Right atrium auricular region (tissue), 2 donors: ENCODE data around the gene AGAP1. TPM values are rescaled to one million over a fixed set of nuclear protein-coding genes. Genes with fewer than 3 reads are reported as not detected.

Source experiments
- DNase-seq: peaks from one replicate; pipeline ENCODE4 v3.0.0-alpha.2; 2019; ENCODE audit warnings: low spot score
- H3K27ac ChIP-seq, 2 donors: fragments of 200-600 bp; sonication (generic); 1 replicate in 1 of 2; 2 replicates in 1 of 2; pipeline ENCODE4 v1.5.1; 2016 to 2019
- H3K27me3 ChIP-seq, 2 donors: fragments of 200-600 bp; sonication (generic); one replicate each; pipeline versions ENCODE4 v1.5.1 to v1.6.0; 2017 to 2019
- H3K36me3 ChIP-seq: fragments of 200-600 bp; sonication (generic); one replicate; pipeline ENCODE4 v1.5.1; 2016
- H3K4me1 ChIP-seq, 2 donors: fragments of 200-600 bp; sonication (generic); one replicate each; pipeline versions ENCODE4 v1.5.1 to v1.6.0; 2017 to 2019
- H3K4me3 ChIP-seq, 2 donors: fragments of 200-600 bp; sonication (generic); 1 replicate in 1 of 2; 2 replicates in 1 of 2; pipeline ENCODE4 v1.5.1; 2017 to 2019; ENCODE audit warnings: mild to moderate bottlenecking in 1 of 2, moderate library complexity in 1 of 2
- H3K9me3 ChIP-seq, 2 donors: fragments of 200-600 bp; sonication (generic); one replicate each; pipeline ENCODE4 v1.5.1; 2019
- total RNA-seq, 2 donors: library from RNA; depleted of rRNA; stranded (reverse); fragments of >200 nt; gene quantifications; one replicate each; pipeline ENCODE4 v1.1.0, GENCODE V29; 2016
- TF ChIP-seq, protein P1 (sequence below), 2 donors: fragments of 200-600 bp; sonication (generic); IDR thresholded peaks; one replicate each; pipeline ENCODE4 v1.5.1; 2019; ENCODE audit warnings: antibody characterized with exemption in 2 of 2

AGAP1 gene
- total RNA-seq, 2 donors from 2014 or later, result 11.6 to 17.2 TPM

DNA sequence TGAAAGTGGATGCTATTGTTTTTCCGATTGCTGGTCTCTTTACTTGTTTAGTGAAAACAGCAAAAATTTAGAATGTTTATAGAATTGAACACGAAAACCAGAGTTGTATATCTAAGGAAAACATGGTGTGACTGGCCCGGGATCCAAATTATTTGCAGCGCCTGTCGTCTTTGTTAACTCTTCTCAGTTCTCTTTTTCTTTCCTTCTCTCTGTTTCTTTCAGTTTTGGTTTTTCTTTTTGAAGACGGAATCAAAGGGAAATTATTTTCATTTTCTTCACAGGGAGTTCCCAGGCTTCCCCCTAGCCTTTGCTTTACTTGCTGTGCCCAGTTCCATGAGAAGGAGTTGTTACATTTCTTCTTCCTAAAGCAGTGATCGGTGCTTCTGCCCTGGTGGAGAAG is 76.0 kb downstream of the AGAP1 start:
- DNase-seq, result no peak
- TF ChIP-seq, protein P1, sequence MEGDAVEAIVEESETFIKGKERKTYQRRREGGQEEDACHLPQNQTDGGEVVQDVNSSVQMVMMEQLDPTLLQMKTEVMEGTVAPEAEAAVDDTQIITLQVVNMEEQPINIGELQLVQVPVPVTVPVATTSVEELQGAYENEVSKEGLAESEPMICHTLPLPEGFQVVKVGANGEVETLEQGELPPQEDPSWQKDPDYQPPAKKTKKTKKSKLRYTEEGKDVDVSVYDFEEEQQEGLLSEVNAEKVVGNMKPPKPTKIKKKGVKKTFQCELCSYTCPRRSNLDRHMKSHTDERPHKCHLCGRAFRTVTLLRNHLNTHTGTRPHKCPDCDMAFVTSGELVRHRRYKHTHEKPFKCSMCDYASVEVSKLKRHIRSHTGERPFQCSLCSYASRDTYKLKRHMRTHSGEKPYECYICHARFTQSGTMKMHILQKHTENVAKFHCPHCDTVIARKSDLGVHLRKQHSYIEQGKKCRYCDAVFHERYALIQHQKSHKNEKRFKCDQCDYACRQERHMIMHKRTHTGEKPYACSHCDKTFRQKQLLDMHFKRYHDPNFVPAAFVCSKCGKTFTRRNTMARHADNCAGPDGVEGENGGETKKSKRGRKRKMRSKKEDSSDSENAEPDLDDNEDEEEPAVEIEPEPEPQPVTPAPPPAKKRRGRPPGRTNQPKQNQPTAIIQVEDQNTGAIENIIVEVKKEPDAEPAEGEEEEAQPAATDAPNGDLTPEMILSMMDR (IDR thresholded peaks at IDR 0.05), result no peak
- H3K4me3 ChIP-seq, result no peak overlapping the region
- peaks cover 0 to 10% of the 10 kb centered on the region in 2 donors for H3K9me3 ChIP-seq
- no peak overlapping the region for H3K27ac ChIP-seq
- H3K4me1 ChIP-seq, result peaks cover 0 to 11% of the 10 kb centered on the region in 2 donors
- H3K27me3 ChIP-seq, result no peaks in the 10 kb centered on the region
- no peaks in the 10 kb centered on the region for H3K36me3 ChIP-seq

DNA sequence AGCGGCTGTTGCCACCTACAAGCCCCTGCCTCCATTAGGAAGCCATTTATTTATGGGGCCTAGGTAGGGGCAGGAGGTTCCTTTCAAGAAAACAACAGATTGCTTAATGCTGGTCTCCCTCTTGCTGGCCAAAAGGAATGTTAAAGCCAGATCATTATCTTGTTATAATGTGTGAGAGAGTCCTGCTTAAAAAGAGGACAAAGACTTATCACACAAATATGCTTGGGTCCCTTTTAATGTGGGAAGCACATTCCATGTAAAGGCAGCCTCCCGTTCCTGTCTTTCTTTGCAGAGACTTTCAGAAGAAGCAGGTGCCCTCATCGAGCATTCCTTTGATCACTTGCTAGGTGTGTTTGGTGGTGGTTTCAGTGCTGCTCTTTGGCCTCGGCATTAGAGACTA is 76.4 kb downstream of the AGAP1 start:
- H3K27ac ChIP-seq, result no peak overlapping the region
- H3K4me3 ChIP-seq, result no peak overlapping the region
- DNase-seq, result no peak
- no peaks in the 10 kb centered on the region for H3K27me3 ChIP-seq
- H3K9me3 ChIP-seq, result peaks cover 0 to 10% of the 10 kb centered on the region in 2 donors
- TF ChIP-seq, protein P1 (IDR thresholded peaks at IDR 0.05), result no peak
- H3K4me1 ChIP-seq, result peaks cover 0 to 11% of the 10 kb centered on the region in 2 donors
- H3K36me3 ChIP-seq, result no peaks in the 10 kb centered on the region

DNA sequence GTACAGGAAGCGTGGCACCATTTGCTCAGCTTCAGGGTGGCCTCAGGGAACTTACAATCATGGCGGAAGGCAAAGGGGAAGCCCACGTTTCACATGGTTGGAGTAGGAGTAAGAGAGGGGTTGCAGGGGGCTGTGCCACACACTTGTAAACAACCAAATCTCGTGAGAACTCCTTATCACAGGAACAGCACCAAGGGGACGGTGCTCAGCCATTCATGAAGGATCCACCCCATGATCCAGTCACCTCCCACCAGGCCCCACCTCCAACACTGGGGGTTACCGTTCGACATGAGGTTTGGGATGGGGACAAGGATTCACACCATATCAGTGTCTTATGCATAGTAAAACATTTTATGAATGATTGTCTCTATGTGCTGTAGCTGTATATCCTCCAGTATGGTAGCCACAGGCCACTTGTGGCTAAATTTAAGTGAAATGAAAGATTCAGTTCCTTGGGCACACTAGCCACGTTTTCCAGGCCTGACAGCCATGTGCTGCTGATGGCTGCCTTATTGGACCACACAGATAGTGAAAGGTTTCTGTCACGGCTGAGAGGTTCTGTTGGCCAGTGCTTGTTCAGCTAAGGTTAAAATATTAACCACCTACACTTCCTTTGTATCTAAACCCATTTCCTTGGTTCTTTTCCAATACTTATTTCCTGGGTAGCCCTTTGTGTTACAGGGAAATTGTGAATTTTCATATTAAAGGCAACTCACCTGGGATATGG is 77.3 kb downstream of the AGAP1 start:
- Histone ChIP-seq H3K27me3 (no peaks in the 10 kb centered on the region), H3K36me3 (no peaks in the 10 kb centered on the region), H3K9me3 (peaks cover 0 to 10% of the 10 kb centered on the region in 2 donors), H3K4me3 (no peak overlapping the region), H3K27ac (no peak overlapping the region), H3K4me1 (peaks cover 0 to 11% of the 10 kb centered on the region in 2 donors)
- TF ChIP-seq, protein P1 (IDR thresholded peaks at IDR 0.05), result no peak
- no peak for DNase-seq

DNA sequence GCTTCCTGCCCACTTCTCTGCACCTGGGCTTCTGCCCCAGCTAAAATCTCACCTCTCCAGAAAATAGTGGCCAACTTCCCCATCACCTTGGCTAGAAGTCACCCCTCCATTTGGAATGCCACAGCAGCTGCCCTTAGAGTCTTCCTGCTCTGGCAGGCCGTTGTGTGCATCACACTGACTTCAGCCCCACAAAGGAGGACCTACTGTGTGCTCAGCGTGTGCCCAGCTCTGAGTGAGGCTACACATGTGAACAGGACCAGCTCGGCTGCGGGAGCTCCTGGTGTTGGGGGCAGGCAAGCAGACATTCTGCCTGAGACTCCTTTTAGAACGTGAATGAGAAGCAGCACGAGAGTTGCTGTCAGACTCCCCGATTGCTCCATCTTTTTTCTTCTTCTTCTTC is 78.7 kb downstream of the AGAP1 start:
- H3K27me3 ChIP-seq, result no peaks in the 10 kb centered on the region
- TF ChIP-seq, protein P1 (IDR thresholded peaks at IDR 0.05), result no peak
- H3K4me1 ChIP-seq, result peaks cover 0 to 21% of the 10 kb centered on the region in 2 donors
- H3K36me3 ChIP-seq, result no peaks in the 10 kb centered on the region
- DNase-seq, result no peak
- no peak overlapping the region for H3K27ac ChIP-seq
- H3K9me3 ChIP-seq, result peaks cover 0 to 10% of the 10 kb centered on the region in 2 donors
- H3K4me3 ChIP-seq, result no peak overlapping the region

DNA sequence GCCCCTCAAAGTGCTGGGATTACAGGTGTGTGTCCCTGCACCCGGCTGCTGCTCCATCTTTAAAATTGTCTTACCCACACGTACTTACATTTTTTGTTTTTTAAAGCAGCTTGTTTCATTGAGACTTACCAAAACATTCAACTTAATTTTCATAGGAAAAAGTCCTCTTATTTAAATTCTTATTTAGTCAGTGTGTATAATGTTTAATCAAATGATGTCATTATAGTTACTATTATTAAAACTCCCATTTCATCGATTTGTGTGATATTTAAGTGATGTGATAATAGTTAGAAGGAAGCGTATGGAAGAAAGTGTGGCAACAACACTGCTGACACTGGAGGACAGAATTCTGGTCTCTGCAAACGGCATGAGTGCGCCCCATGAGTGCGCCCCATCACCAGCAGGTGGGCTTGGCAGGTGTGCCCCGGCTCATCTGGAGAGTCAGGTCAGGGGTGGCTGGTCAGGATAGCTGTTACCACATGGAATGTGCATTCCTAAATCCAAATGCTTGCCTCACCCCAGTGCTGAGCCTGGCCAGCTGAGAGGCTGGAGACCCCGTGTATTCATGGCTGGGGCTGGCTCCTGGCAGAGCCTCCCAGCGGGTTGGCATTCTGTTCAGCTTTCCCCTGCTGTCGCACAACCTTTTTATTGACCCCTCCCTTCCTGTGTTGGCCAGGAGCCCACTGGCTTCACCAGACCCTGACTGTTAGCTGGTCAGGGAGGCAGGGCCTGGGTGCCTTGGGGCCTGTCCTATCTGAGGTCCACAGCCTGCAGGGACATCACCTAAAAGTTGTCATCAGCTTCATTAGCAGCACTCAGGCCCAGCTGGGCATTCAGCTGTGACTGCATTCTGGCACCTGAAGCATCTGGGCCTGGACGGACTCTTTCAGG is 79.7 kb downstream of the AGAP1 start:
- DNase-seq, result no peak
- Histone ChIP-seq H3K27ac (peak overlapping the region in 1 of 2 donors; percentile 32), H3K4me1 (peaks cover 0 to 26% of the 10 kb centered on the region in 2 donors), H3K36me3 (no peaks in the 10 kb centered on the region), H3K27me3 (no peaks in the 10 kb centered on the region), H3K4me3 (no peak overlapping the region), H3K9me3 (peaks cover 0 to 3% of the 10 kb centered on the region in 2 donors)
- TF ChIP-seq, protein P1 (IDR thresholded peaks at IDR 0.05), result no peak
